ENCODE measurements around the gene TACC2.

The TACC2 gene

DNA sequence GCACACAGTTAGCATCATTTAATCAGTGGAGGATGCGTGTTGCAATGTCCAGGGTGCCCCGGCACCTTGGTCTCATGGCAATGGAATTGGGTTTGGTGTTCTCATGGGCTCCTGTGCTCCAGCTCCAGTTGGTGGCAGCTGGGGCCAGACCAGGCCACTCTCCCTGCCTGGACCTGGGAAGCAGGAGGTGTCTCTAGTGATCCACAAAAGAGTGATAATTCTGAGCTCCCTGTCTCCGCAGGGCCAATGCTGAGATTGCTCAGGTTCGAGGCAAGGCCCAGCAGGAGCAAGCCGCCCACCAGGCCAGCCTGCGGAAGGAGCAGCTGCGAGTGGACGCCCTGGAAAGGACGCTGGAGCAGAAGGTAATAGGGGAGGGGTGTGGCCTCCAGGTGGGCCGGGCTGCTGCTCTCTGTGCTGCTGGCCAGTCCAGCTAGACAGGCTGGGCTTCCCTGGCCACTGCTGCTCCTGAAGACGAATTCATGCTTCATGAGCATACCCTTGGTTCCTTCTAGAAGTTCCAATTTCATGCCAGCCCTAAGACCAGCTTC, 260.4 kb downstream of the TACC2 start:
- no peaks in the 10 kb centered on the region for H3K36me3 ChIP-seq (ENCODE audit: low read length)

GRCh38 chr10:122249991-122250750, 261.2 kb downstream of the TACC2 start:
- Histone ChIP-seq H3K4me3 (ENCODE audit: insufficient read depth, low read length, poor library complexity, severe bottlenecking) (no peak overlapping the region), H3K4me2 (ENCODE audit: low read depth, low read length, poor library complexity, severe bottlenecking) (no peak overlapping the region), H3K36me3 (ENCODE audit: low read length) (no peaks in the 10 kb centered on the region), H4K20me1 (ENCODE audit: low read depth, low read length) (no peaks in the 10 kb centered on the region), H3F3A (ENCODE audit: insufficient read depth) (no peaks in the 10 kb centered on the region), H3K9me2 (replicated peaks; ENCODE audit: insufficient read depth, low read length) (no peaks in the 10 kb centered on the region), H3K9me3 (ENCODE audit: insufficient read depth, low read length) (no peaks in the 10 kb centered on the region), H3K27ac (ENCODE audit: low read depth, low read length) (no peak overlapping the region), H3K27me3 (ENCODE audit: low read length) (no peaks in the 10 kb centered on the region), H3K9ac (ENCODE audit: low read length) (no peak overlapping the region), H2AFZ (ENCODE audit: low read depth, low read length, severe bottlenecking) (no peak overlapping the region), H3K79me2 (ENCODE audit: insufficient read depth, low read length) (no peaks in the 10 kb centered on the region)
- TF ChIP-seq EZH2phosphoT487 (conservative IDR thresholded peaks at IDR 0.05; ENCODE audit: low read length) (no peak), CTCF (IDR thresholded peaks at IDR 0.05; ENCODE audit: insufficient read depth, low read length, poor library complexity, severe bottlenecking) (no peak)

More for the DNA sequence above, 260.4 kb downstream of the TACC2 start:
- H3K79me2 ChIP-seq (ENCODE audit: insufficient read depth, low read length): no peaks in the 10 kb centered on the region
- no peaks in the 10 kb centered on the region for H3K9me3 ChIP-seq (ENCODE audit: insufficient read depth, low read length)
- no peaks in the 10 kb centered on the region for H4K20me1 ChIP-seq (ENCODE audit: low read depth, low read length)
- no peak overlapping the region for H3K27ac ChIP-seq (ENCODE audit: low read depth, low read length)
- H3K27me3 ChIP-seq (ENCODE audit: low read length): no peaks in the 10 kb centered on the region
- H3K9me2 ChIP-seq (replicated peaks; ENCODE audit: insufficient read depth, low read length): no peaks in the 10 kb centered on the region
- no peak overlapping the region for H2AFZ ChIP-seq (ENCODE audit: low read depth, low read length, severe bottlenecking)
- H3F3A ChIP-seq (ENCODE audit: insufficient read depth): no peaks in the 10 kb centered on the region
- no peak overlapping the region for H3K9ac ChIP-seq (ENCODE audit: low read length)
- TF ChIP-seq EZH2phosphoT487 (conservative IDR thresholded peaks at IDR 0.05; ENCODE audit: low read length) (no peak), CTCF (IDR thresholded peaks at IDR 0.05; ENCODE audit: insufficient read depth, low read length, poor library complexity, severe bottlenecking) (no peak)
- no peak overlapping the region for H3K4me3 ChIP-seq (ENCODE audit: insufficient read depth, low read length, poor library complexity, severe bottlenecking)
- no peak overlapping the region for H3K4me2 ChIP-seq (ENCODE audit: low read depth, low read length, poor library complexity, severe bottlenecking)

- no peaks in the 10 kb centered on the region for H4K20me1 ChIP-seq (ENCODE audit: low read depth, low read length)
- H3K9me3 ChIP-seq (ENCODE audit: insufficient read depth, low read length): no peaks in the 10 kb centered on the region
- H2AFZ ChIP-seq (ENCODE audit: low read depth, low read length, severe bottlenecking): no peak overlapping the region
- no peak overlapping the region for H3K4me2 ChIP-seq (ENCODE audit: low read depth, low read length, poor library complexity, severe bottlenecking)
- H3K79me2 ChIP-seq (ENCODE audit: insufficient read depth, low read length): no peaks in the 10 kb centered on the region
- no peak for TF ChIP-seq CTCF (IDR thresholded peaks at IDR 0.05; ENCODE audit: insufficient read depth, low read length, poor library complexity, severe bottlenecking)
- TF ChIP-seq EZH2phosphoT487 (conservative IDR thresholded peaks at IDR 0.05; ENCODE audit: low read length): no peak
- H3K9me2 ChIP-seq (replicated peaks; ENCODE audit: insufficient read depth, low read length): no peaks in the 10 kb centered on the region
- H3K9ac ChIP-seq (ENCODE audit: low read length): no peak overlapping the region
- no peak overlapping the region for H3K4me3 ChIP-seq (ENCODE audit: insufficient read depth, low read length, poor library complexity, severe bottlenecking)
- no peak overlapping the region for H3K27ac ChIP-seq (ENCODE audit: low read depth, low read length)
- no peaks in the 10 kb centered on the region for H3K36me3 ChIP-seq (ENCODE audit: low read length)
- no peaks in the 10 kb centered on the region for H3K27me3 ChIP-seq (ENCODE audit: low read length)
- H3F3A ChIP-seq (ENCODE audit: insufficient read depth): no peaks in the 10 kb centered on the region
Observed at GRCh38 chr10:122251459-122252255, 262.7 kb downstream of the TACC2 start.
